HepG2 (cell line): ENCODE data around the gene CARMIL3. TPM values are rescaled to one million over a fixed set of nuclear protein-coding genes. Genes with fewer than 3 reads are reported as not detected.

ENCODE experiments used
- AKAP8 ChIP-seq: sonication (generic); formaldehyde crosslinking; IDR thresholded peaks from 2 replicates; pipeline ENCODE4 v1.5.1; 2020; ENCODE audit warnings: mild to moderate bottlenecking, missing genetic modification reagents
- ARNT ChIP-seq: fragments of 450-650 bp; IDR thresholded peaks from 2 replicates; pipeline ENCODE4 v1.6.1; 2017
- HNRNPUL1 ChIP-seq: fragments of 200-400 bp; formaldehyde crosslinking; IDR thresholded peaks from 2 replicates; pipeline ENCODE4 v1.6.1; 2017; ENCODE audit warnings: low read depth, mild to moderate bottlenecking, low read length, moderate library complexity
- JUND ChIP-seq: sonication (generic); formaldehyde crosslinking; IDR thresholded peaks from 2 replicates; pipeline ENCODE4 v1.8.0; 2022; ENCODE audit warnings: mild to moderate bottlenecking, missing genetic modification reagents
- MTERF4 ChIP-seq: sonication (generic); formaldehyde crosslinking; IDR thresholded peaks from 2 replicates; pipeline ENCODE4 v1.8.0; 2023; ENCODE audit warnings: mild to moderate bottlenecking, missing genetic modification reagents
- POLR2G ChIP-seq: fragments of 200-400 bp; formaldehyde crosslinking; IDR thresholded peaks from 2 replicates; pipeline ENCODE4 v1.6.1; 2018; ENCODE audit warnings: mild to moderate bottlenecking, low read depth, low read length, moderate library complexity
- REL ChIP-seq: sonication (generic); formaldehyde crosslinking; conservative IDR thresholded peaks from 2 replicates; pipeline ENCODE4 v1.8.0; 2022; ENCODE audit warnings: mild to moderate bottlenecking, missing genetic modification reagents, moderate library complexity
- SMARCE1 ChIP-seq: fragments of 450-650 bp; IDR thresholded peaks from 2 replicates; pipeline ENCODE4 v1.6.1; 2017; ENCODE audit warnings: borderline replicate concordance
- SP140L ChIP-seq: sonication (generic); formaldehyde crosslinking; IDR thresholded peaks from 2 replicates; pipeline ENCODE4 v1.4.0; 2020; ENCODE audit warnings: missing genetic modification reagents, borderline replicate concordance
- SP2 ChIP-seq: sonication (generic); formaldehyde crosslinking; IDR thresholded peaks from 2 replicates; pipeline ENCODE4 v1.5.1; 2020; ENCODE audit warnings: mild to moderate bottlenecking, missing genetic modification reagents
- SRSF9 ChIP-seq: fragments of 200-400 bp; formaldehyde crosslinking; IDR thresholded peaks from 2 replicates; pipeline ENCODE4 v1.6.1; 2018; ENCODE audit warnings: borderline replicate concordance, mild to moderate bottlenecking, low read depth, low read length; ENCODE audit not compliant: insufficient read depth, poor library complexity, severe bottlenecking
- TGIF2 ChIP-seq: IDR thresholded peaks from 2 replicates; pipeline ENCODE4 v1.6.1; 2016; ENCODE audit warnings: control low read depth, missing compliant biosample characterization
- ZFP36L1 ChIP-seq: sonication (generic); formaldehyde crosslinking; IDR thresholded peaks from 2 replicates; pipeline ENCODE4 v1.8.0; 2022; ENCODE audit warnings: mild to moderate bottlenecking, missing genetic modification reagents, moderate library complexity
- ZFX ChIP-seq: sonication (generic); formaldehyde crosslinking; IDR thresholded peaks from 2 replicates; pipeline ENCODE4 v1.4.0; 2020; ENCODE audit warnings: mild to moderate bottlenecking, low read depth, missing genetic modification reagents, moderate library complexity
- ZHX2 ChIP-seq, 2 experiments: sonication (generic) in 1 of 2; formaldehyde crosslinking in 1 of 2; IDR thresholded peaks; 2 replicates each; pipeline versions ENCODE4 v1.6.1 to v1.9.0; 2014 to 2022; ENCODE audit warnings: antibody characterized with exemption in 1 of 2, borderline replicate concordance in 1 of 2, inconsistent platforms in 1 of 2, low read depth in 1 of 2, missing genetic modification reagents in 1 of 2
- ZMYM2 ChIP-seq: sonication (generic); formaldehyde crosslinking; IDR thresholded peaks from 2 replicates; pipeline ENCODE4 v1.8.0; 2022; ENCODE audit warnings: mild to moderate bottlenecking, missing genetic modification reagents
- ZNF280B ChIP-seq: sonication (generic); formaldehyde crosslinking; IDR thresholded peaks from 2 replicates; pipeline ENCODE4 v1.5.0; 2020; ENCODE audit warnings: missing genetic modification reagents, mild to moderate bottlenecking, borderline replicate concordance
- ZNF749 ChIP-seq: sonication (generic); formaldehyde crosslinking; IDR thresholded peaks from 2 replicates; pipeline ENCODE4 v1.8.0; 2022; ENCODE audit warnings: mild to moderate bottlenecking, missing genetic modification reagents, moderate library complexity, borderline replicate concordance
- ZSCAN5A ChIP-seq: sonication (generic); formaldehyde crosslinking; IDR thresholded peaks from 2 replicates; pipeline ENCODE4 v1.8.0; 2022; ENCODE audit warnings: mild to moderate bottlenecking, missing genetic modification reagents, borderline replicate concordance
- polyA plus RNA-seq, 8 experiments: library from polyadenylated mRNA; depleted of rRNA in 3 of 8; stranded (reverse) in 7 of 8; unstranded in 1 of 8; fragments of >200 nt; fragmentation: Illumina TruSeq in 4 of 8; extraction: Trizol in 4 of 8; gene quantifications; 2 replicates each; pipeline versions ENCODE4 v1.2.1 to v1.2.3, GENCODE V29; 2011 to 2016; ENCODE audit warnings: low read depth in 4 of 8, missing spikeins in 1 of 8, mixed read lengths in 1 of 8; ENCODE audit not compliant: insufficient read depth in 1 of 8
- total RNA-seq, 5 experiments: library from RNA; depleted of rRNA; stranded (reverse); fragments of >200 nt; fragmentation: Illumina TruSeq; extraction: Trizol; gene quantifications; 2 replicates each; pipeline ENCODE4 v1.2.3, GENCODE V29; 2016; ENCODE audit warnings: low read depth in 1 of 5

CARMIL3 gene
- total and polyA plus RNA-seq, 2 of the 13 experiments (the other 11 are each of a cell fraction or from before 2014, with no cell fraction given), result 0.27 to 0.55 TPM

- TF ChIP-seq ARNT (no peak), SRSF9 (no peak), ZFP36L1 (CRISPR knock-in tag) (no peak), POLR2G (no peak), SP2 (CRISPR knock-in tag) (no peak), ZHX2 (IDR thresholded peaks at IDR 0.05; ENCODE audit: low read depth) (no peak), ZHX2 (CRISPR knock-in tag; IDR thresholded peaks at IDR 0.05; ENCODE audit: borderline replicate concordance) (no peak), HNRNPUL1 (no peak), SP140L (CRISPR knock-in tag) (peak; percentile 95; the same call in 1 of the 2 replicates), ZSCAN5A (CRISPR knock-in tag) (no peak), ZNF280B (CRISPR knock-in tag) (no peak), SMARCE1 (no peak), TGIF2 (CRISPR knock-in tag) (no peak), ZFX (CRISPR knock-in tag) (peak; percentile 27; the same call in 1 of the 2 replicates), AKAP8 (CRISPR knock-in tag) (no peak), ZNF749 (CRISPR knock-in tag) (no peak), JUND (CRISPR knock-in tag) (no peak), MTERF4 (CRISPR knock-in tag) (no peak), ZMYM2 (CRISPR knock-in tag) (no peak), REL (CRISPR knock-in tag) (no peak)
Measured at GRCh38 chr14:24013654-24014514, 37.9 kb upstream of the CARMIL3 start (continued).
